GM23248 (cell line): ENCODE data around the gene SBNO2.

Experiments
- EZH2 ChIP-seq: fragments of 200-600 bp; sonication (generic); IDR thresholded peaks from 2 replicates; pipeline ENCODE4 v1.6.1; 2018; ENCODE audit warnings: antibody characterized with exemption, mild to moderate bottlenecking; ENCODE audit not compliant: insufficient read depth, poor library complexity, severe bottlenecking
- EZH2phosphoT487 ChIP-seq: fragments of 200-600 bp; sonication (generic); IDR thresholded peaks from 2 replicates; pipeline ENCODE4 v1.6.1; 2018; ENCODE audit warnings: antibody characterized with exemption, moderate library complexity, mild to moderate bottlenecking, low read depth; ENCODE audit not compliant: insufficient read depth

GRCh38 chr19:1113986-1114483 is 60.0 kb downstream of the SBNO2 start:
- TF ChIP-seq EZH2 = no peak
- no peak for TF ChIP-seq EZH2phosphoT487
